T47D (cell line): ENCODE results near the gene PDE7B.

Experiments
- DNase-seq, 2 experiments: peaks; one replicate each; pipeline versions ENCODE4 v3.0.0 to v3.0.0-alpha.2; 2011 to 2012; ENCODE audit warnings: low read depth in 1 of 2, low spot score in 1 of 2
- JUND ChIP-seq: IDR thresholded peaks from 2 replicates; pipeline ENCODE4 v1.6.1; 2012; ENCODE audit warnings: low read depth
- in situ Hi-C: cut with HindIII; loops from 2 replicates; pipeline ENCODE4 v1.10.0; 2016; ENCODE audit warnings: low sequenced_read_pairs, low pct_unique_long_range_greater_than_20kb

The PDE7B gene

DNA sequence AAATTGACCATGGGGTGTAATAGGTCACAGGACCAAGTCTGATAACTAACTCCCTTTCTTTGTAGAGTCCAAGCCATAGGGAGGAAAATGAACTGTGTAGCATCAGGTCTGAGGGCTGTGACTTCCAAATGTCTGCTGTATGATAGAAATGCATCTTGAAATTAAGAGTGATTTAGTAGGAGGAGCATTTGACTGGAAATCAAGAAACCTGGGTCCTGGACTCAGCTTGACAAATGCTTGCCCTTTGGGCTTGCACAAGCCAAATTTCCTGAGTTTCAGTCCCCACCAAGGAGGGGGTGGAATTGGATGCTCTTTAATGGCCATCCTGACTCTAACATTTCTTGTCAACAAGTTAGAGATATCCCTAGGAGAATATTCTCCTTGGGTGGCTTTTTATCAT lies 187.0 kb downstream of the PDE7B start:
- no peak for DNase-seq
- in situ Hi-C loops, result no loop called here
- no peak for TF ChIP-seq JUND

DNA sequence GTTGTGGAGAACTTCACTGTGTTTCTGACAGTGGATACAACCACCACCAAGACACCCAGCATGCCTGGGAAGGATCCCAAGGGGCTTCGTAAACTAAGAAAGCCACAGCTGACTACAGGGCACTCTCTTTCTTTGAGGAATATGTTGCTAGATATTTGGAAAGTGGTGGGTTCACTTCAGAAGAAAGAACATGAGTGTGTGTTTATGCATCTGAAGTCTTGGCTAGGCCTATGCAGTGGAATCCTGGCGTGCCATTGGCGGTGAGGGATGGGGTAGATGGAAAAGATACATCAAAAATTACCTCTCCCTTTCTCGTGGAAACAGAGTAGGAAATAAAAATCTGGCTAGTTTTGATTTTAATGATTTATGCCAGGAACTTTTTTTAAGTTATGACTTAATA lies 187.7 kb downstream of the PDE7B start:
- no peak for DNase-seq
- no peak for TF ChIP-seq JUND
- in situ Hi-C loops, result no loop called here

DNA sequence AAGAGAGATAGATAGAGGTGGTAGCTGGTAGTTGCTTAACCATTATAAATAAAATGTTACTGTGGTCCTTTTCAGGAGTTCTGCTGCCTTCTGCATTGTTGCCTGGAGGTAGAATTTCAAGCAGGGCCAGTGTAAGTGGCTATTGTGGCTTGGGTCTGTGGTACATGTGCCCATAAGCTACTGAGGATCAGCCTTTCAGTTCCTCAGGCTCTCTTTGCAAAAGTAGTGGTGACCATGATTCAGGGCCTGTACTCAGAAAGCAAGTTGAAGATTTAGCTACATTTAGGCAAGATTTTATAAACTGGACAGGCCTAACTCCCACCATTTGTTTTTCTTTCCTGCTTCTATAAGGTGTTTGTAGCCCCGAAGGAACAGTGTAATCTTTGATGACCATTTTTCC lies 199.0 kb downstream of the PDE7B start:
- no peak for DNase-seq
- in situ Hi-C loops, result no loop called here
- no peak for TF ChIP-seq JUND

DNA sequence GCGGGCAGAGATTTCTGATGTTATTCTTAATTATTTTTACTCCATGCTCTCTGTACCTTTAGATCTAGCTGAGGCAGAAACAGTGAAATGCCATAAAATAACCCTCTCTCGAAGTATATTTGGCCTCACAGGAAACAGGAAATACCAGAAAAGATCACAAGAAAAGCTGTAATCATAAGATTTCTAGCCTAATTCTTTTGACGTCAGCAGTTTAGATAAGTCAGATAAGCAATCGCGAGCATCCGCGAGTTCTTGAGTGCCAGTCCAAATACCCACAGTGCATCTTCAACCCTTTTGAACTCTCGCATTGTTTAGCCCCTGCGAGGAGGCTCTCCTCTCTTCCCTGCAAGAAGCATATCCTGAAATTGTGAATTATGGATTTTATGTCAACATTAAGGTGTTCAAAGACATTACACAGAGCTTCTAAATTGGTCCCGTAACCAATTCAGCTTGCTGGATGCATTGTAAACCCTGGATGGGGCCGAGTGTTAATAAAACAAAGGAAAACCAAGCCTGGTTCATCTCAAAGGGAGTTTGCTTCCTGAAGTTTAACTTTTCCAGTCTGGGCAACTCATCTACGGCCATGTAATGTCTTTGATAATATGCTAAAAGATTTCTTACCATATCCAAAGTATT lies 199.8 kb downstream of the PDE7B start:
- no peak for DNase-seq
- in situ Hi-C loops, result no loop called here
- no peak for TF ChIP-seq JUND

DNA sequence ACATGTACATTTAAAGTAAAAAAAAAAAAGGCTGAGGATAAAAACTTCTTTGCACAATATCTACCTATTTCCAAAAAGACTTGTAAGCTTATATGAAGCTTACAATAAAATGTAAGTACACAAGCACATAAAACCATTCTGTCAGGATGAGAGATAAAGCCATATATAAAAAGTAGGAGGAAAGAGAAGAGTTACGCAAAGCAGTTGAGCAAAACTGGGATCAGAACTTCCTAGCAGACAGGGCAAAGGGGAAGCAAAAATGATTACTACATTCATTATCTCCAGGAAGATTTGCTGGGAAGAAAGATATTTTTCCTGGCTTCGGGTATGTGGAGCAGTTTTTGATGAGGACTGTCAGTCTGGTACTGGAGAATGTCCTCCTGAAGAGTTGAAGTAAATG lies 200.5 kb downstream of the PDE7B start:
- DNase-seq, result no peak
- in situ Hi-C loops, result no loop called here
- TF ChIP-seq JUND, result no peak

DNA sequence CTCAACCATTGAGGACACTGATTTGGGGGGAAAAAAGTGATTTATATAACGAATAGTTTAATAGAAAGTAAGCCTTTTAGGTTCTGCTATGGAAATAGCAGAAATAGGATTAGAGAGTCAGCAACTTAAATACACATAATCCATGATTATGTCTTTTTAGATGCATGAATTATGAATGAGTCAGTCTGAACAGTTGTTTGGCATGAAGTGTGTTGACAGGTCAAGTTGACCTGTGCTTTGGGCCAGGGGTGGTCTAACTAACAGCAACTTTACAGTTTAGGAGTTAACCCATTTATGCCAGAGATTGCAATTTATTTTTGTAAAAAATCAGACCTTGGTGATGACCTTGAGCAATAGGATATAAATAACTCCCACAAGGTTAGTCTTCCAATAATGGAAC lies 207.4 kb downstream of the PDE7B start:
- no peak for TF ChIP-seq JUND
- DNase-seq, result no peak
- in situ Hi-C loops, result no loop called here

DNA sequence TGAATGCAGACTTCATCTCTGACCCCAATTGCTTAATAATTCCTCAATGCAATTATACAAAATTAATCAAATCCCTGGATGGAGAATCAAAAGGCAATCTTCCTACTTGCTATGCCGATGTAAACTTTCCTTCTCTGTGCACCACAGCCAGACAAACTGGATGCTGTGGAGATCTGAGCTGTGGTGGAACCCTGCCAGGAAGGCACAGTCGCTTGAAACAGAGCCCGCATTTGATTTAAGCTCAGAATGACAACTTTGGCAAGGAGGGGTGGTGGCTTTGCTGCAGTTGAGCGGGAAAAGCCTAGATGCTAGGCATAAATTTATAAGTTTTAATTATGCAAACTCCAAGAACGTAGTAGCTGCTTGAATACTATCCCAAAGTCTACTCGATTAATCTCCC lies 207.8 kb downstream of the PDE7B start:
- in situ Hi-C loops, result no loop called here
- TF ChIP-seq JUND, result no peak
- DNase-seq, result no peak

DNA sequence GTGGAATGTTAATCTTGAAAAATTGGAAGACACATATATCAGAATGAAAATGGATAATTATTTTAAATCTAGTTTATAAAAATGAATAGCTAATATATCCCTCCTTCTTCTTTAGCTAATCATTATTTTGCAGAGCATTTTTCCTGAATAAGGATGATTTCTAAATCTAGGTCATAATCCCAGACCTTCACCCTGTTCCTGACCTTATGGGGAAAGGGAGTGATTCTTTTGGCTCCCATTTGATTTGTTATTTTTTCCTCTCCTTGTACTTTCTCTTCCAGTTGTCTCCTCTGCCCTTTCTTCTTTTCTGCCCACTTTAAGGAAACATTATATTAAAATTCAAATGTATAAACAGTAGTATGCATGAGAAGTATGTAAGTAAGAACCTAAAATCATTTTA lies 208.6 kb downstream of the PDE7B start:
- TF ChIP-seq JUND, result no peak
- no peak for DNase-seq
- in situ Hi-C loops, result no loop called here

DNA sequence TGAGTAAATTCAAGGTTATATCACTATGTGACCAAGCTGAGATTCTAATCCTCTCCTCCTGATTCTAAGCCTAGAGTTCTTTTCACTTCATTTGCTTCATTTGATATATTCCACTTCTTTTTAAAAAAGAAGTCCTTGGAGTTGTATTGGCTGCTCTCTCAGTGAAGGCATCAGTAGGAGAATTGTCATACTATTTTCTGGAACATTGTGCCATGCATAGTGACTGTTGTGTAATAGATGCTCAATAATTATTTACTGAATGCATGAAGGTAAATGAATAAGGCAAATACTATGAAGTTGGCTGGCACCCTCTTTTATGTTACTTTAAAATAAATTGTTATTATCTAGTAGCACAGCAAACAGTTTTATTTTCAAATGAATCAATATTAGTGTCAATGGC lies 209.3 kb downstream of the PDE7B start:
- no peak for TF ChIP-seq JUND
- in situ Hi-C loops, result no loop called here
- DNase-seq, result no peak

DNA sequence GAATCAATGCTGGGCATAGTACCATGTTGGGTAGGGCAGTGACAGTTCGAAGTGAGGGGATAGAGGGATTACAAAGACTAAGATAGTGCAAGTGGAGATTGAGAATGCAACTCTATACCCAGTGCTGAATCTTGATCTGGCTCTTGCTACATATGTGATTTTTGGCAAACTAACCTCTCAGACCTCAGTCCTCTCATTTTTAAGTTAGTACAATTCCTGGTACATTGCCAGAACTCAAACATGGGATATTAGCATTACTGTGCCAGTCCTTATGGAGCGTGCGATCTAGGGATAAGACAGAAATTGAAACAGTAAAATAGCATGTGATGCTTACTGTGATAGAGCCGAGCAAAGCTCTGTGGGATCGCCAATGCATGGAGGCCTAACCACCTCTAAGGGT lies 210.2 kb downstream of the PDE7B start:
- no peak for TF ChIP-seq JUND

DNA sequence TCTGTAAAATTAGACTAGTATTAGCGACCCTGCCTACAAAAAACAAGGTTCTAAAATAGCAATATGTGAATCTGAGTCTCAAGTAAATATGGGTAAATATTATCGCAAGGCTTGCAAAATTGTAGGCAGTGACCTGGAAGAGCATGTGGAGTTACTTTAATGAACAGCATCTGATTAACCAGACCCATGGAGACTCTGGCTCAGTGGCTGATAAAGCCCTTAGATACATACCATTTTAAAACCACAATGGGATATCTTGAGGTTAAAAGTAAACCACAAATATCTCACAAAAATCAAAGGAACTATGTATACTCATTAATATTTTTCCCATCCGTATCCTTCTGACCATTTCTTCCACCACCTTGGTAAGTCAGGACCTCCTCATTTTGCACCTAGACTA lies 211.6 kb downstream of the PDE7B start:
- TF ChIP-seq JUND, result no peak
- in situ Hi-C loops, result no loop called here
- DNase-seq, result no peak

More for the DNA sequence above, 210.2 kb downstream of the PDE7B start:
- DNase-seq, result no peak
- in situ Hi-C loops, result no loop called here

DNA sequence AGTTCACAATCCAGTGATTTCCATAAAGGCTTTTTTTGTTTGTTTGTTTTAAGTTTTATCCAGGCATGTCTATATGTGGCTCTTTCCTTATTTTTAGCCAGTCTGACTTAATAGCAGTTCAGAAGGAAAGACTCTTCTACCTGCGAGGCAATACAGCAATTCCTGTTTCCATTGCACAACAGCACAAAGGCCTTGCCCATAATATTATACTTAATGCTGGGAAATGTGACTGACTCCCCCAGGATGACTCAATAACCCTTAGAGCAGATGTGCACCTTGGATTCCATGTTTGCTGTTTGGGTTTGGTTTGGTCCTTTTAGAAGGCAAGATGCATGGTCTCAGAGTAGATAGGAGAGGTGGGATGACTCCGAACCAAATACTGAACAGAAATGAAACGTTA lies 214.5 kb downstream of the PDE7B start:
- no peak for DNase-seq
- in situ Hi-C loops, result no loop called here
- TF ChIP-seq JUND, result no peak

DNA sequence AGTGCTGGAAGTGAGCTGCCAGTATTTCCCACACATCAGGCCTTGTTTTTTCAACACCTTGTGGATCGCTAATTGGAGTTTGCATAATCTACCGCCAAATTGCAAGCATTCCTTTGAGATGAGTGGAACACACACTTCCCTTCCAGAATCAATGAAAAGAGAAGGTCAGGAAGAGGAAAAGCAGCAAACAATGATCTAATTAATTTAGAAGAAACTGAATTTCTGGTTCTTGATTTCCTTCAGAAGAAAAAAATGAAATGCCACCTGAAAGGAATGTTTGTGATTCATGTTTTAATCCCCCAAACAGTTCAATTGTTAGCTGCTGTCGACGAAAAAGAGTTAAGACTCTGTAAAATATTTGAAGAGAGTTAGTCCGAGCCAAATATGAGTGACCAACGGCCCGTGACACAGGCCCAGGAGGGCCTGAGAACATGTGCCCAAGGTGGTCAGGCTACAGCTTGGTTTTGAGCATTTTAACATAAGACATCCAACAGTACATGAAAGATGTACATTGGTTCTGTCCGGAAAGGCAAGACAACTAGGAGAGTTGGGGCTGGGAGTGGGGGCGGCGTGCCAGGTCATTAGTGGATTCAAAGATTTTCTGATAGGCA lies 216.3 kb downstream of the PDE7B start:
- no peak for TF ChIP-seq JUND
- DNase-seq, result peak in 1 of 2 experiments; percentile 15
- in situ Hi-C loops, result no loop called here

DNA sequence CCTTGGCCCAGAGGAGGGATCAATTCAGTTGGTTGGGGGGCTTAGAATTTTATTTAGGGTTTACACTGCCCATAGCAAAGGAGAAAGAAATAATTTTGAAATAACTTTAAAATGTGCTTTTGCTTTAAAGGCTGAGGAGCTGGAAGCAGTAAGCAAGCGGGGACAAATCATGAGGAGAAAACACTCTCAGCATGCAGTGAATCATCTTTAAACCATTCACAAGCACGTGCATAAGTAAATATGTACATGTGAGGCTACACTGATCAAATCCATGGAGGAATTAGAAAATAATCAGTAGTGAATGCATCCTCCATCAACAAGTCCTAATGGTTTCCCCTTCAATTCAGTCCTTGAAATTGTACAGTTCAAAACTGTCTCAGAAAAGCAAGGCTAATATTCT lies 217.6 kb downstream of the PDE7B start:
- no peak for DNase-seq
- no peak for TF ChIP-seq JUND
- in situ Hi-C loops, result no loop called here
